Dedifferentiated amniotic fluid mesenchymal stem cell (primary cell): ENCODE data around the gene SH2D6.
"Not testable (repeated sequence)": the region's sequence is repeated elsewhere in the genome, so short reads cannot be mapped to it uniquely, and the experiment has no call there.

Experiments
- DNase-seq: peaks from one replicate; pipeline ENCODE4 v3.0.0-alpha.2; 2016; ENCODE audit errors: extremely low spot score

Gene SH2D6

DNA sequence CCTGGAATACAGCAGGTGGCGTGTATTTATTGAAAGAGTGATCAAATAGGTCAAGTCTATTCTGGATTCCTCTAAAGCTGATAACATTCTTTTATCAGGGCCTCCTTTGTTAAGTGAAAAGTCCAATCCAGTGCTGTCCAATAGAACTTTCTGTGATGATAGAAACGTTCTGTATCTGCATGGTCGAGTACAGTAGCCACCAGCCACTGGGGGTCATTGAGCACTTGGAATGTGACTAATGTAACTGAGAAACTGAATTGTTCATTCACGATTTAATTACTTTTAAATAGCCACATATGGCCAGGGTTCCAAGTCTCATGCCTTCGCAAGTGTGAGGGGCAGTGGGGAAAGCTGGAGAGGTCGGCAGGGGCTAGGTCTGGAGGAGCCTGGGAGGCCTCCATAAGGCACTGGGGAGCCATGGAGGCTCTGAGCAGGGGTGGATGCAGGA is 20.5 kb downstream of the SH2D6 start:
- no peak for DNase-seq

DNA sequence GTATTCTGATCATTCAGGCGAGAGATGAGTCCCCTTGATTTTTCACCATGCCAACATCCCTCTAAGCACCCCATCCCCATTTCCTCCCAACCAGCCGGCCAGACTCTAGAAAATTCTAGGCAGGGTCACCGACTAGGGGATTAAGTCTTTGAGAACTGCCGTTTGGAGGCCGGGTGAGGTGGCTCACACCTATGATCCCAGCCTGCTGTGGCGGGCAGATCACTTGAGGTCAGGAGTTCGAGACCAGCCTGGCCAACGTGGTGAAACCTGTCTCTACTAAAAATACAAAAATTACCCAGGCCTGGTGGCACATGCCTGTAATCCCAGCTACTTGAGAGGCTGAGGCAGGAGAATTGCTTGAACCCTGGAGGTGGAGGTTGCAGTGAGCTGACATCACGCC is 21.1 kb downstream of the SH2D6 start:
- not testable (repeated sequence) for DNase-seq

DNA sequence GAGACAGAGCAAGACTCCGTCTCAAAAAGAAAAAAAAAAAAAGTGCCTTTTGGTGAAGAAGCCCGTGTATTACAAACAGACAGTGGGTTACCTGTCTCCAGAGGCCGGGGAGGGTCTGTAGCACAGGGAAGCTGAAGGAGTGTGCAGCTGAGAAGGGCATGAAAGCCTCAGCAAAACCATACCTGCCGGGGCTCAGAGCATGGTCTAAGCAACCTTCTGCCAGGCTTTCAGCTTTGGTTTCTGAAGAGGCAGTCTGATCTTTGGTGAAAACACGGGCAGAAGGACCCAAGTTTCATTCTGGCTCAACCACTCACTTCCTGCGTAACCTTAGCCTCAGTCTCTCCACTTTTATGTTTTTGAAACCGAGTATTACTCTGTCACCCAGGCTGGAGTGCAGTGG is 21.5 kb downstream of the SH2D6 start:
- no peak for DNase-seq

DNA sequence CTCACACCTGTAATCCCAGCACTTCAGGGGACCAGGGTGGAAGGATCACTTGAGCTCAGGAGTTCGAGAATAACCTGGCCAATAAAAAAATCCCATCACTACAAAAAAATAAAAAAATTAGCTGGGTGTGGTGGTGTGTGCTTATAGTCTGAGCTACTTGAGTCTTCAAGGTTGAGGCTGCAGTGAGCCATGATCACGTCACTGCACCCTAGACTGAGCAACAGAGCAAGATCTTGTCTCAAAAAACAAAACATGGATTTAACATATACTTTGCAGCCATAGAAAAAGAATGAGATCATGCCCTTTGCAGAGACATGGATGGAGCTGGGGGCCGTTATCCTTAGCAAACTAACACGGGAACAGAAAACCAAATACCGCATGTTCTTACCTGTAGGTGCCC is 22.2 kb downstream of the SH2D6 start:
- DNase-seq = no peak

DNA sequence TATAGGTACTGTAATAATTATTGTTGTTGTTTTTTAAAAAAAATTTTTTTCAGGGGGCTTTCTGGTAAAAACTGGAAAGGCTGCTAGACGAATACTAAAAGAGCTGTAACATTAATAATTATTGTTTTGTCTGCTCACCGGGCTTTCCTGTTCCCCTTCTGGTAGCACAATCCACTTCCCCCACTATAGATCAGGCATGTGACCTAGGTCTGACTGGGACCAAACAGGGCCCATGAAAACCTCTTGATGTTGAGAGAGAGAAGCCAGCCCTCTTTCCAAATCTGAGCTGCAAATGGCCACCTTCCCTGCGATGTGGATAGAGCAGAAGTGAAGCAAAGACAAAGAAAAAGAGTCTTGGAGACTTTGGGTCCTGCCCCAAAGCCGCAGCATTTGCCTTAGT is 23.4 kb downstream of the SH2D6 start:
- DNase-seq = no peak

DNA sequence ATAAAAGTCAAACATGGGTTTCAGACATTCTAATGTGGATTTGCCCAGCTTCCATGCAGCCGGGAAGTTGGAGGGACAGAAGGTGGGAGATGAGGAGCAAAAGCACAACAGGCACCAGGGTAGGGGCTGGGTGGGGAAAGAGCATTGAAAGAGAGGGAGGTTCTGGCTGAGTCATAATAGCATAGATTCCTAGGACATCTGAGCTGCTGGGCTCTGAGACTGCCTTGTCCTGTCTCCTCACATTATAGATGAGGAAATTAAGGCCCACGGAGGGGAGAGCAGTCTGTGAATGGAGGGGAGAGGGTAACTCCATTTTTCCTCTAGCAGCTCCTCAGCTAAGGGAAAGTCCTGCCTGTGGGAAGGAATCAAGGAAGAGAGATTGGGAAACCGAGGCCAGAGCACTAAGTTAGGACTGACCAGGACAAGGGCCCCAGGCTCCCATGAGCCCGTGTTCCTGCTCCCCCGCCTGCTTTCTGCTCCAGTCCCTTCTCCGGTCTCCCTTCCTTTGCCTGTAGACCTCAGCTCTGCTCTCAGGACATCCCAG is 26.2 kb downstream of the SH2D6 start:
- peak; percentile 43 for DNase-seq

DNA sequence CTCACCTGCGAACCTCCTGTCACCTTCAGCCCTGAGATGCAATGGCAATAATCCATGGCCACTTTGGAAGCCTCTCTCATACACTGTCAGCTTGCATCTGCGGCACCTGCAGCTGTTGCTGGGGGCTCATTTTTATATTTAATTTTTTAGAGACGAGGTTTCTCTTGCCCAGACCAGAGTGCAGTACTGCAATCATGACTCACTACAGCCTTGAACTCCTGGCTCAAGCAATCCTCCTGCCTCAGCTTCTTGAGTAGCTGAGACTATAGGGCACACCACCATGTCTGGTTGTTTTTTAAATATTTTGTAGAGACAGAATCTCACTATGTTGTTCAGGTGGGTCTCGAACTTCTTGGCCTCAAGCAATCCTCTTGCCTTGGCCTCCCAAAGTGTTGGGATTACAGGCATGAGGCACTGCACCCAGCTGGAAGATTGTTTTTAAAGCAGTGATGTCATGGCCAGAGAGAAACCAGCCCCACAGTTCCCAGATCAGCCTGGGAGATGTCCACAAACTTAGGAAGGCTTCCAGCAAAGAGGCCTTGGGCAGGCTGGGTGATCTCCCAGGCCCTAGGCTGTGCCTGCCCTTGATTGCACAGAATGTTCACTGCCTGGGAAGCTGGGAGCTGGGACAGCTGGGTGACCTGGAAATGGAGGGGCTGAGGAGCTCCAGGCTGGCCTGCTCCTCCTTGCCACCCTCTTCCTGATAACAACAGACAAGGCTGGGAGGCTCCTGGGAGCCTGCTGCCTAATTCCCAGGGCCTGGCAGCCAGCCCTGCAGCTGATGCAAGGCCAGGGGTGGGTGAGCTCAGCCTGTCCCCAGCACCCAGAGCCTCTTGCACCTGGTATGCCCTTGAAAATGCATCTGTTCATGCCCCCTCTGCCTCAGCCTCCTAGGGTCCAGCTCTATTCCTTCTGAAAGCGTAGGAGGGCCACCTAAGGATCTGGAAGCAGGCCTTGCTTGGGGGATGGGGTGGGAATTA is 27.1 kb downstream of the SH2D6 start:
- peak; percentile 63 for DNase-seq

DNA sequence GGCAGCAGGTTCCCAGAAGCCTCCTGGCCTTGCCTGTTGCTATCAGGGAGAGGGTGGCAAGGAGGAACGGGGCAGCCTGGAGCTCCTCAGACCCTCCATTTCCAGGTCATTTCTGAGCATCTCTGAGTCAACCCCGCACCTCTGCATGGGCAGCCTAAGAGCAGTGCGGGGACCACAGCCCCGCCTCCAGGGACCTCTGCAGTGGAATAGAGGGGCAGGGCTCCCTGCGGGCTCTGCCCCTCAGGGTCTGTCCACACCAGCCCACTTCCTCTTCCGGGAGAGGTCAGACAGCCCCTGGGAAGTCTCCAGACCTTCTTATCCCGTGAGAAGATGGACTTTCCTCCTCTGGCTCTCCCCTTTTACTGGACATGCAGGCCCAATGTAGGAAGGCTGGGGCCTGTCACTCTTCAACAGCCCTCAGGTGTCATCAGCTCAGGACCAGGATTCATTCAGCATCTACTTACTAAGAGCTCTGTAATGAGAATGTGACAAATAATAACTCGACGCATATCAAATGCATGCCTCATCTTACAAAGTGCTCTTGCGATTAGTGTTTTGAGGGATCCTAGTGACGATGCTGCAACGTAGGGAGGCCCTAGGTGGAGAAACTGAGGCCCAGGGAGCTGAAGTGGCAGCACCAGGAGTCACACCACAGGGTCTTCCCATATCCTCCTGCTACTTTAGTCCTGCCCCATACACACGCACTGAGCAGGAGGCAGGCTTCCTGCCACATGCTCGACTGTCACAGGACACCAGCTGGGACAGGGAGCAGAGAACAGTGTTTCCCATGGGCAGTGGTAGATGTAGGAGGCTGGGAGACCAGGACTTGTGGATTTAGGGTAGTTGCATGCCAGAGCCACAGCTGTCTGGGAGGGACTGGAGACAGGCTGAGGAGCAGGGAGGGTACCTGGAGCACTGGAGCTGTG is 28.0 kb downstream of the SH2D6 start:
- DNase-seq = no peak

DNA sequence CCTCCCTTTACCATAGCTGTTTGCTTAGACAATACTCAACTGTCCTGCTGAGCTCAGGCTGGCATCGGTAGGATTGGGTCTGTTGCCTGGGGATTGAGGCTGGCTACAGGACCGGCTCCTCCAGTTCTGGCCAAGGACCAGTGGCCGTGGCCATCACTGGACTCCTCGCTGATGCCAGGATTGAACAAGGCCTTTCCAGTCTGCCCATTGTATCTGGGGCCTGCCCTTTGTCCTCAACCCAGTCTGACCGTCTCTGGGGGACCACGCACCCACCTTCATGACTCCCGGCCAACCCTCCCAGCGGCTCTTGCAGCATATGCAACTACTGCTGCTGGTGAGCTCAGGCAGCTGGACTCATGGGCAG is 28.7 kb downstream of the SH2D6 start:
- no peak for DNase-seq

DNA sequence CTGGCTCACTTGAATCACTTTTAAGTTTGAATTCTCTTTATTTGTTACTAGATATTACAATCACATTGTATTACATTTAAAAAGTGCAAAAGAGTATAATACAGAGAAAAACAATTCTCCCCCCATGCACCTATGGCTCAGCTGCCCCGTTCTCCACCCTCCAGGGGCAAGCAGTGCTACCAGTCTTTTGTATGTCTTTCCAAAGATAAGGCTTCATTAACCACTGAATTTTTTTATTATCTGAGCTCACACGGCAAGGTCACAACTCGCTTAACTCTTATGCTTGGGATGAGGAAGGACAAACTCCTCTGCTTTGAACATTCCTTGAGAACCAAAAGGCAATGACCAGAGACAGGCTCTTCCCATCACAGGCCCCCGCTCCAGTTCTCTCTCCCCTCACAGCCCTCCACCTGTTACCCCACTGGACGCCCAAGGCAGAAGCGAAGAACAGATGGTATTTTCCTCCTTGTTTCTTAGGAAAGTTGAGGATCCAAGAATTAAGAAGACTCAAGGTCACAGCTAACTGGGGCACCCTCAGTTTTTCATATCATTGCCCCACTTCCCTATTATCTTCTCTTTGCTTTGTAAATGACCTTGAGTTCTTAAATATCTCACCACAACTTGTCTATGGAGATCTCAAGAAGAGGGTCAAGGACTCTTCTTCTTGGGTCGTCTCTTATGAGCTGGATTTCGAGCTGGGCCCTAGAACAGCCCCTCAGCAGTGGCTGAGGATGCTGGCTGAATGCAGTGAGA is 30.1 kb downstream of the SH2D6 start:
- DNase-seq = no peak

DNA sequence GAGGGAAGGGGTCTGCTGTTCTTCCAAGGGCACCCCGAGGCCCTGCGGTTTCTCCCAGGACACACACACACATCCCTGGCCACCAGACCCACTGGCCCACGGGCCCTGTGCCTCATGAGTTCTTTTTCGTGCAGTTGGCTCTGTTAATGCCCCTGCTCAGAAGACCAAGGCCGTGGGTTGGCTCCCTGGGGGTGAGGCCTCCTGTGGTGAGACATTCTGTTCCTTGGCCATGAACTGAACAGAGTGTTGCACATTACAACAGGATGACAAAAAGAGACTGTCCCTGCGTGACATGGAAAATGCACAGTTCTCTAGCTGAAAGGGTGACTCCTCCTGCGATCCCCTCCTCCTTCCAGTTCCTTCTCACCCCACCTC is 30.7 kb downstream of the SH2D6 start:
- DNase-seq = no peak

DNA sequence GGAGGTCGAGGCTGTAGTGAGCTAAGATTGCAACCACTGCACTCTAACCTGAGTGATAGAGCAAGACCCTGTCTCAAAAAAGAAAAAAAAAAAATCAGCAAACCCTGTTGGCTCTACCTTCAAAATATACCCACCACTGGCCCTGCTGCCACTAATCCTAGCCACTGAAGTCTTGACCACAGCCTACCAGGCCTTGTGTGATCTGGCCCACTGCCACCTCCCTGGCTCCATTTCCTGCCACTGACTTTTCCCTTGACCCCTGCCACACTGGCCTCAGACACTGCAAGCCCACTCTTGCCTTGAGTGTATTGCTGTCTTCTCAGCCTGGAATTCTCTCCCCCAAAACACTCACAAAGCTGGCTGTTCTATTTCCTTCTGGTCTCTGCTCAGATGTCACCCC is 33.7 kb downstream of the SH2D6 start:
- no peak for DNase-seq

DNA sequence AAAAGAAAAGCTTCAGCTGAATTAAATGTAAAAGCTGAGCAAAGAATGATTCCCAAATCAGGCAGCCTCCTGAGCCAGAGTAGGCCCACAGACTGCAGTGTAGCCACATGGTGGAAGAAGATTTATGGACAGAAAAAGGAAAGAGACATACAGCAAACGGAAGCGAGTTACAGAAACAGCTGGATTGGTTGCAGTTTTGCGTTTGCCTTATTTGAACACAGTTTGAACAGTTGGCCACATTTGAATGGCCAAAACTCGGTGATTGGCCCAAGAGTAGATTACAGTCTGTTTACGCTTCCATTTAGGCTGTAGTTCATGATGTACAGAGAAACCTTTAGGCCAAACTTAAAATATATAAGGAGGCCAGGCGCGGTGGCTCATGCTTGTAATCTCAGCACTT is 35.1 kb downstream of the SH2D6 start:
- no peak for DNase-seq

DNA sequence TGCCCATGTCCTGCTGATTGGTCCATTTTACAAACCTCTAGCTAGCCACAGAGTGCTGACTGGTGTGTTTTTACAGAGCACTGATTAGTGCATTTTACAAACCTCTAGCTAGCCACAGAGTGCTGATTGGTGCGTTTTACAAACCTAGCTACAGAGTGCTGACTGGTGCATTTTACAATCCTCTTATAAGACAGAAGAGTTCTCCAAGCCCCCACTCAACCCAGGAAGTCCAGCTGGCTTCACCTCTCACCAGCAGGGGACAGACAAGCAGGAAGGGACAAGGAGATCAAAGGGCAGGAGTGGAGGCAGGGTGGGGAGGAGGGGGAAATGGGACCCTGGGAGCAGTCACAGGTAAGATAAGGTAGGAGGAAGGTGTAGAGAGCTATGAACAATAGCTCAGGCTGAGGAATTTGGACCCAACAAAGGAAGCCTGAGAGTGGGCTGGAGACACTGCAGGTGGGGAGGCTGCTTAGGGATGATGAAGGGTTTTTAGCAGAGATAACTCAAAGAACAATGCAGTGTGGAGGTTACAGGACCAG is 37.1 kb downstream of the SH2D6 start:
- DNase-seq = no peak

DNA sequence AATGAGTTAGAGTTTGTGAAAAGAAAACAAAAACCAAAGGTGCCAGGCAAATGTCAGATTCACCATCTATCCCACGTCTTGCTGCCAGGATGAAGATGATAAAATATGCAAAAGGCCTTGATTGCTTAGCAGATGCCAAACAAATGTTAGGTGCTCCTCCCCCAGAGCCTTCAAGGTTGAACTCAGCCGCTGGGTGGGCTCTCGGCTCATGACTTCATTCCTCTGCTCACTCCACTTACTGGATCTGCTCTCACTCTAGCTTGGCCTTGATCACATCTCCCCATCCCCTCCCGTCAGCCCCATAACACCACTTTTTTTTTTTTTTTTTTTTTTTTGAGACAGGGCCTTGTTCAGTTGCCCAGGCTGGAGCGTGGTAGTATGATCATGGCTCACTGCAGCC is 38.5 kb downstream of the SH2D6 start:
- no peak for DNase-seq

DNA sequence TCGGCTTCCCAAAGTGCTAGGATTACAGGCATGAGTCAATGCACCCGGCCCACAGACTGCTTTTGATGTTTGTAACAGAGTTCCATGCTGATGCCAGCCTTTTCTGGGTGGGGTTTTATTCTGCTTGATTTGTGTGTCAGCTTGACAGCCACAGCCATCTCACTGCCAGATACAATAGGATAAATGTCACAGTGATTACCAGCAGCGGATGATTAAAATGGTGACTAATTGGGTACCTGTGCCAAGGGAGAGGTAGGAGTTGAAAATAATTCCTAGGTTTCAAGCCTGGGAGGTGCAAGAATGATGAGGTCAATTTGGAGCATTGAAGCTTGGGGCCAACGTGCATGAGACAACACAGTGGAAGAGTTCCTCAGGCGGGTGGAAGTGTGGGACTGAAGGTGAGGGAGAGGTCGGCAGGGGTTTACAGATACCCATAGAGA is 39.4 kb downstream of the SH2D6 start:
- DNase-seq = peak; percentile 26

DNA sequence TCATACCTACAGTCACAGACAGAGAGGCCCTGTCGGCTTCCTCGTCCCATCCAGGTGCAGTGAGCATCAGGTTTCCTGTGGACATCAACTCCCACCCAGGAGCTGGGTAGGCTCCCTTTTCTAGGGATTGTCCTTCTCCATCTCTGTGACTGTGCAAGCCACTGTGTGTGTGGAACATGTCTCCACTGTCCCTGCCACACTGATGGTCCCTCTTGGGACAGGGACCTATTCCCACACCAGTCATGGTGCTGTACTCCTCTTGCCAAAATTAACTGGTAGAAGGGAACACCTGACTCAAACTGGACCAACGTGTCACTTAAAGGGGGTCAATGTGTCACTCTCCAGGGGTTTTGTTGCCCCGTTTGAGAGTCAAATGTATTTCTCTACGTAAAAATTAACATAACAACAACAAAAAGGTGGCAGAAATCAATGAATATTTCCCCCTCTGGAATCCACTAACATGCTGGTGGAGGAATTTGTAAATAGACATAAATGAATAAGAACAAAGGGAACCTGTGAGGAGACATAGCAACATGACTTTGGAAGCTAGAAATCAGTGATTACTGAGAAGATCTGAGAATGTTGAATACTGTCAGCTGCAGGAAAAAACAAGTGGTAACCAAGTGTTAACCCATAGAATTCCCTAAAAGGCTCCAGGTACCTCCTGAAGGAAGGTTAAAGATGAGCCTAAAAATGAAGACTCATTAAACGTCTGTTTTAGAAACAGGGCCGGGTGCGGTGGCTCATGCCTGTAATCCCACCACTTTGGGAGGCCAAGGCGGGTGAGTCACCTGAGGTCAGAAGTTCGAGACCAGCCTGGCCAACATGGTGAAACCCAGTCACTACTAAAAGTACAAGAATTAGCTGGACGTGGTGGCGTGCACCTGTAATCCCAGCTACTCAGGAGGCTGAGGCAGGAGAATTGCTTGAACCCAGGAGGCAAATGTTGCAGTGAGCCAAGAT is 40.4 kb downstream of the SH2D6 start:
- no peak for DNase-seq

DNA sequence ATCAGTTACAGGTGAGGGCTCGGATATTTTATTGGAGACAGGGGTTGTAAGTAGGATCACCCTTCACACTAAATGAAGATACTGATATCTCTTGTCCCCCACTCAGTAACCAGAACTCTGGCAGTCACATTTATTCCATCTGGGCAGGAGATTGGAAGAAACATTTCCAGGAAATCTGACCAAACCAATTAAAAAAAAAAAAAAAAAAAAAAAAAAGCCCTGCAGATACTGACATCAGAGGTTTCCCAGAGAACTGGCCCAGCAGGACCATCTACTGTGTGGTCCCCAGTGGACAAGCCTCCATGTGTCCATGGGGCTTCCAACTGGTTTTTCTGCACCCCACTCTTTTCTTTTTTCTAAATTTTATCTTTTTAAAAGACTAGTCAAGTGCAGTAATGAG is 41.3 kb downstream of the SH2D6 start:
- no peak for DNase-seq

DNA sequence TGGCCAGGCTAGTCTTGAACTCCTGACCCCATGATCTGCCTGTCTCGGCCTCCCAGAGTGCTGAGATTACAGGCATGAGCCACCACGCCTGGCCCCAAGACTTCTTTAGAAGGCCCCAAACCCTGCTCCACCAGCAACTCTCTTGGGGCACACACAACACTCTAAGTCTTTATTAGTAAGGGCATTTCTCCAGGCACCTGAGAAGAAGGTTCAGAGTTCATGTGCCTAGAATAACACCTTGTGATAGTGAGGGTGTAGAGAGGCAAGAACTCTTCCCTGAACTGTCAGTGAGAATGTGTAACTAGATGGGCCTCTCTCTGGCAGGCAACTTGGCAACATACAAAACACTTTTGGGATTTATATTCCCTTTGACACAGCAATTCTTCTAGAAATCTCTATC is 43.8 kb downstream of the SH2D6 start:
- DNase-seq = no peak

DNA sequence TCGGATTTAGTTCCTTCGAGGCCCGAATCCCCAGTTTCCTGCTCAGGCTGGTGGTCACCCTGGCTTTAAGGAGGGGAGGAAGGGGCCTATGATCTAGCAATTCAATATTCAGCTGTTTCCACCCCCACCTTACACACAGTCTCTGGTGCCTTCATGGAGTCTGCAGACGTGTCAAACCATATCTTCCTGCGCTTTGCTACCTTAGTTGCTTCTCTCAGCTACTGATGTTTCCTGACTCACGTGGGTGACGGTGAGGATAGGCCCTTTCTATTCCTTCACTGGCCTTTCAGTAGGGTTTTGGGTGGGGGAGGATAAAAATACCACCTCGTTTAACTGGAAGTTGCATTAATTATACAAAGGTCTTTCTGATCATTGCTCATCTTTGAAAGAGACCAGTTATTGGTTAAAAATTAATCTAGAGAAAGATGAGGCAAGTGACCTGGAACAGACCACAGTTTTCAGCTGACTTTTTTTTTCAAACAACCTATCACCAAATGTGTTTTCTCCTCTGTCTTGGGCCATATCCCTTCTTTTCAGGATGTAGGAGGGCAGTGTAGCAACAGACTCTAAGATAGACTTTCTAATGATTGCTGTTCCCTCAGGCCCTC is 49.7 kb downstream of the SH2D6 start:
- DNase-seq = no peak
